ENCODE results near the gene LYPD8. TPM values are rescaled to one million over a fixed set of nuclear protein-coding genes. Genes with fewer than 3 reads are reported as not detected.

The LYPD8 gene
- total RNA-seq, 1 experiment from 2014 or later: 3.8 TPM

DNA sequence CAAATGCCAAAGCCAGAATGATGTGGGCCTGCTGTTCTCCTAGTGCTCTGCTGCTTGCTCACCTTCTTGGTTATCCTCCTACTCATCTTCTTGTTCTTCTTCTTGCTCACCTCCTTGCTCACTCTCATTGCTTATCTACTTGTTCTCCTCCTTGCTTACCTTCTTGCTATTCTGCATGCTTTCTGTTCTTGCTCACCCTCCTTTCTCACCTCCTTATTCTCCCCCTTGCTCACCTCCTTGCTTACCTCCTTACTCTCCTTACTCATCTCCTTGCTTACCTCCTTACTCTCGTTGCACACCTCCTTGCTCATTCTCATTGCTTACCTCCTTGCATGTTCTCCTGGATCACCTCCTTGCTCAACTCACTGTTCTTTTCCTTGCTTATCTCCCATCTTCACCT is 52.8 kb downstream of the LYPD8 start, which contains the start of gene OR14I1:
TSS of gene OR14I1 (minus strand) at position 53 of the 400 bp plus-strand sequence.
- no peak for DNase-seq (ENCODE audit: low read depth)

DNA sequence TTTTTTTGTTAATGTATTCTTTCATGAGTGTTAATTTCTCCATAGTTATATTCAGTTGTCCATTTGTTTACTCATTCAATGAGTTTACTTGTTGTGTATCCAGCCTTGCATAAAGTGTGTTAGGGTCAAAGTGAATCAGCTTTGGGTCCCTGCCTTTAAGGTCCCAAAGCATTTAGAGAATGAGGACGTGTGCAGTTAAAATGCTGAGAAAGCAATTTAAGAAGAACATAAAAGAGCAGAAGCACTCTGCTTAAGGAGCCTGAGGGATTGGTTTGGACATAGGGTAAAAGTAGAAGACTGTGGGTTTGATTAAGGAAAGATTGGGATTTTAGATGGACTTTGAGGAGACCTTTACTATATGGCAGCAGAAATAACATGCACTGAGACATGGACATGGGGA is 56.5 kb downstream of the LYPD8 start:
- DNase-seq (ENCODE audit: low read depth): no peak

DNA sequence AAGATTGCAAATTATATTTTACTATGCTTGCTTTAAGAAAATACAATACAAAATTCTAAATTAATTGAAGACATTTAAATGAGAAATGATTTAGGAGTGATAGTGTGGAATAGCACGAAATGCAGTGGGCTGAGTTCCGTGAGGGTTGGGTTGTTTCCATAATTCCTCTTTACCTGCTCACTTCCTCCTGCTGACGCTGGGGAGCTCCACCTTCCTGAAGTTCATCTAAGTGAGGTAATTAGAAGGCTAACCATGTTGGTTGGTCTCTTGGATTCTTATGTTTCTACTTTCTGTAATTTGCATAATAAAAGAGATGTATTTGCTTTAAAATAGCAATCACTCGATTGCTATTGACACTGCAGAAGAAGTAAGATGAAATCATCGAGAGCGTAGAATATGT is 57.7 kb downstream of the LYPD8 start:
- no peak for DNase-seq (ENCODE audit: low read depth)

DNA sequence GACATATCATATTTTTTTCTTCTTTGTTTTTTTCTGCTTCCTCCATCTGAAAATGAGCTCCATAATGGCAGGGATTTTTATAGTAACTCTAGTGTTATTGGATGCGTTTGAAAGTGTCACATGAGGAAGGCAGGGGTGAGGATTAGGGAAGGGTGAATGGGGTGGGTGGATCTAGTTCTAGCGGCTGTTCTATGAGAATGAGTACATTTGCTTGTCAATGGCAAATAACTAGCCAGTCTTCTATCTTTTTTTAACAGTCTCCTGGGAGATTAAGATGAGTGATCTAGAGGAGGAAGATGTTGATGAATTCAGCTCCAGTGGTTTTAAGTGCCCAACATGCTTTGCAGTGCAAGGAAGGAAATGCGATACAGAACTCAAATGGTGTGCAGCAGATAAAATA is 58.8 kb downstream of the LYPD8 start:
- DNase-seq (ENCODE audit: low read depth): no peak

DNA sequence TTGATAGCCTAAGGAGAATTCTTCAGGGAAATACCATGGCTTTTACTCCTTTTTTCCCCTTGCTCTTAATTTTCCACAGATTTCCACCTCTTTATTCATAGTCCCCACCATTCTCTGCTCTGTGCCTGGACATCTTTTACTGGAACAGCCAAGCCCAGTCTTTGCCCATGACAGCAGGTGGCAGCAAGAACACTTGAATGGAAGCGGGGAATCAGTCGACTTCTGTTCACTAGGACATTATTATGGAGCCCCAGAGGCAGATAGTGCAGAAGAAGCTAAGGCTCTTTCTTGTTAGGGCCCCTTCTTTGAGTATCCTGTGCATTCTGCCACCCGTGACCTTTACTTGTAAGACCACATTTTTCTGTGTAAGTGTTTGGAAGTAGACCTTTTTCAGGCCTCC is 59.3 kb downstream of the LYPD8 start:
- peak; percentile 34 for DNase-seq (ENCODE audit: low read depth)

DNA sequence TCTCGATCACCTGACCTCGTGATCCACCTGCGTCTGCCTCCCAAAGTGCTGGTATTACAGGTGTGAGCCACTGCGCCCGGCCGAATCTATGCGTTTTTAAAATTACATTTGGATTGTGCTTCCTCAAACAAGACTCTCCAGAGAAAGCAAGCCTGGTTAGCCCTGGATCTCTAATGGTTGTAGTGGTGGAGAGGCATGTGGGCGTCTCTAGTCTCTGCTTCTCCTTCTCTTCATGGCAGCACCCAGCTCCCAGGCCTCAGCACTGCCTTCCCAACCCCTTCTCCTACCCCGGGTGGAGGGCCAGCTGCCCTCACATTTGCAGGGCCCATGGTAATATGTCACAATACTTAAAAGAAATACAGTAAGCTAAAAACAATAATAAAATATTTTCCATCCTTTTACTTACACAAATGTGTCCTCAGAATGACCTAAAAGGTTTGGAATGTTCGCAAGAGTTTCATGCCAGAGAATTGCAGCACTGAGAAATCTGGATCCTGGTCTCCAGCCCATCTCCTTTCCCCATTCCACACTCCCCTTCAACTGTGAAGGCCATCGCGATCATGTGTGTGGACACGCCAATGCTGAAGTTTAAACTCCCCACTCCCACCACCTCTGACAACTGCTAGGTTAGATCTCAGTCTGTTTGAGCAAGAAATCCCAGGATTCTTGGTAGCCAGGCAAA is 60.0 kb downstream of the LYPD8 start:
- DNase-seq (ENCODE audit: low read depth): no peak

DNA sequence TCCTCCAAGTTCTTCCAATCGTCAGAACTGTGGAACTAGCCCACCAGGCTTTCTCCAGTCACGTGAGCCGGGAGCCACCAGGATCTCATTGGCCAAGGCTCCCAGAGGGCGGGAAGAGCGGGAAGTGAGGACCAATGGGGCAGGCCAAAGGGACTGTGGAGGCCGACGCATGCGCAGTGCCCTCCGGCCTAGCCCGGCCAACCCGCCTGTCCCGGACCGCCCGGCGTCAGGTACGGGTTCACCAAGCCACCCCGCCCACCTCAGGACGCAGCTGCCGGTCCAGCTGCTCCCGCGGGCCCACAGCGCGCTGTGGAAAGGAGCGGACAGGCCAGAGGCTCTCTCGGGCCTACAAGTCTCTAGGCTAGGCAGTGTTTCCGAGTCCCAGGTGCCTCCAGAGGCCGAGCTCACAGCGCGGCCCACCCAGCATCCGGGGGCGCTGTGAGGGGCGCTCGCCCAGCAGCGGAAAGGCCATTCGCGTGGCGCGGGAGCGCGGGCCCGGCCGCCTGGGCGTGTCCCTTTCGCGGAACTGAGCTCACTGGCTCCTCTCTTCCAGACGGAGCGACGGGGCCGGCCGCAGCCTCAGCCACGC is 63.9 kb downstream of the LYPD8 start:
- DNase-seq (ENCODE audit: low read depth): peak; percentile 27

Small RNAs within 50 kb of the gene (small RNA-seq; reads per million reads assigned to genes)
- not detected for gene AHCYP8

Other genes starting within 250 kb of the LYPD8 start
- gene OR2G6, start 247.7 kb downstream of the LYPD8 start, total RNA-seq (2014; rRNA removed; shearing (Covaris generic)): not detected in 2 replicates
- gene OR2T29, start 193.0 kb downstream of the LYPD8 start, total RNA-seq (2014; rRNA removed; shearing (Covaris generic)): not detected in 2 replicates
- not detected in 2 replicates for gene OR2T34, start 181.0 kb downstream of the LYPD8 start, total RNA-seq (2014; rRNA removed; shearing (Covaris generic))
- gene OR2T10, start 158.1 kb downstream of the LYPD8 start, total RNA-seq (2014; rRNA removed; shearing (Covaris generic)): not detected in 2 replicates
- gene OR2T11, start 120.7 kb downstream of the LYPD8 start, total RNA-seq (2014; rRNA removed; shearing (Covaris generic)): not detected in 2 replicates
- gene OR2T35, start 110.5 kb downstream of the LYPD8 start, total RNA-seq (2014; rRNA removed; shearing (Covaris generic)): not detected in 2 replicates
- gene OR2T27, start 100.2 kb downstream of the LYPD8 start, total RNA-seq (2014; rRNA removed; shearing (Covaris generic)): not detected in 2 replicates
- not detected in 2 replicates for gene OR14I1, start 53.0 kb downstream of the LYPD8 start, total RNA-seq (2014; rRNA removed; shearing (Covaris generic))
- 29.2 and 36.2 TPM in 2 replicates for gene SH3BP5L, start 70.2 kb upstream of the LYPD8 start, total RNA-seq (2014; rRNA removed; shearing (Covaris generic))
- gene ZNF672, start 82.5 kb upstream of the LYPD8 start, total RNA-seq (2014; rRNA removed; shearing (Covaris generic)): 27.3 and 28.0 TPM in 2 replicates
- 23.5 and 25.8 TPM in 2 replicates for gene ZNF692, start 103.3 kb upstream of the LYPD8 start, total RNA-seq (2014; rRNA removed; shearing (Covaris generic))
- gene PGBD2, start 150.5 kb upstream of the LYPD8 start, total RNA-seq (2014; rRNA removed; shearing (Covaris generic)): 5.7 and 7.0 TPM in 2 replicates